Measurements from ENCODE around the gene RALGAPB.

- no peak for TF ChIP-seq POLR2A (IDR thresholded peaks at IDR 0.05; ENCODE audit: low read length)
- no peak for TF ChIP-seq CTCF (IDR thresholded peaks at IDR 0.05)
- no peak for TF ChIP-seq PHF8 (IDR thresholded peaks at IDR 0.05; ENCODE audit: borderline replicate concordance, low read depth)
- TF ChIP-seq, protein P1, sequence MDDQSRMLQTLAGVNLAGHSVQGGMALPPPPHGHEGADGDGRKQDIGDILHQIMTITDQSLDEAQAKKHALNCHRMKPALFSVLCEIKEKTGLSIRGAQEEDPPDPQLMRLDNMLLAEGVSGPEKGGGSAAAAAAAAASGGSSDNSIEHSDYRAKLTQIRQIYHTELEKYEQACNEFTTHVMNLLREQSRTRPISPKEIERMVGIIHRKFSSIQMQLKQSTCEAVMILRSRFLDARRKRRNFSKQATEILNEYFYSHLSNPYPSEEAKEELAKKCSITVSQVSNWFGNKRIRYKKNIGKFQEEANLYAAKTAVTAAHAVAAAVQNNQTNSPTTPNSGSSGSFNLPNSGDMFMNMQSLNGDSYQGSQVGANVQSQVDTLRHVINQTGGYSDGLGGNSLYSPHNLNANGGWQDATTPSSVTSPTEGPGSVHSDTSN (IDR thresholded peaks at IDR 0.05): no peak
- TF ChIP-seq, protein P2, sequence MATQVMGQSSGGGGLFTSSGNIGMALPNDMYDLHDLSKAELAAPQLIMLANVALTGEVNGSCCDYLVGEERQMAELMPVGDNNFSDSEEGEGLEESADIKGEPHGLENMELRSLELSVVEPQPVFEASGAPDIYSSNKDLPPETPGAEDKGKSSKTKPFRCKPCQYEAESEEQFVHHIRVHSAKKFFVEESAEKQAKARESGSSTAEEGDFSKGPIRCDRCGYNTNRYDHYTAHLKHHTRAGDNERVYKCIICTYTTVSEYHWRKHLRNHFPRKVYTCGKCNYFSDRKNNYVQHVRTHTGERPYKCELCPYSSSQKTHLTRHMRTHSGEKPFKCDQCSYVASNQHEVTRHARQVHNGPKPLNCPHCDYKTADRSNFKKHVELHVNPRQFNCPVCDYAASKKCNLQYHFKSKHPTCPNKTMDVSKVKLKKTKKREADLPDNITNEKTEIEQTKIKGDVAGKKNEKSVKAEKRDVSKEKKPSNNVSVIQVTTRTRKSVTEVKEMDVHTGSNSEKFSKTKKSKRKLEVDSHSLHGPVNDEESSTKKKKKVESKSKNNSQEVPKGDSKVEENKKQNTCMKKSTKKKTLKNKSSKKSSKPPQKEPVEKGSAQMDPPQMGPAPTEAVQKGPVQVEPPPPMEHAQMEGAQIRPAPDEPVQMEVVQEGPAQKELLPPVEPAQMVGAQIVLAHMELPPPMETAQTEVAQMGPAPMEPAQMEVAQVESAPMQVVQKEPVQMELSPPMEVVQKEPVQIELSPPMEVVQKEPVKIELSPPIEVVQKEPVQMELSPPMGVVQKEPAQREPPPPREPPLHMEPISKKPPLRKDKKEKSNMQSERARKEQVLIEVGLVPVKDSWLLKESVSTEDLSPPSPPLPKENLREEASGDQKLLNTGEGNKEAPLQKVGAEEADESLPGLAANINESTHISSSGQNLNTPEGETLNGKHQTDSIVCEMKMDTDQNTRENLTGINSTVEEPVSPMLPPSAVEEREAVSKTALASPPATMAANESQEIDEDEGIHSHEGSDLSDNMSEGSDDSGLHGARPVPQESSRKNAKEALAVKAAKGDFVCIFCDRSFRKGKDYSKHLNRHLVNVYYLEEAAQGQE (IDR thresholded peaks at IDR 0.05): no peak
- no peak for TF ChIP-seq CEBPB (IDR thresholded peaks at IDR 0.05)
- no peak for TF ChIP-seq RFX5 (IDR thresholded peaks at IDR 0.05)
- TF ChIP-seq, protein P3, sequence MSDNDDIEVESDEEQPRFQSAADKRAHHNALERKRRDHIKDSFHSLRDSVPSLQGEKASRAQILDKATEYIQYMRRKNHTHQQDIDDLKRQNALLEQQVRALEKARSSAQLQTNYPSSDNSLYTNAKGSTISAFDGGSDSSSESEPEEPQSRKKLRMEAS (IDR thresholded peaks at IDR 0.05): no peak
- no peak for TF ChIP-seq RAD21 (conservative IDR thresholded peaks at IDR 0.05 in 1 of 2, IDR thresholded peaks at IDR 0.05 in 1 of 2)
These were observed 74.8 kb downstream of the RALGAPB start for GRCh38 chr20:38547288-38548085.

All from A549 (cell line).